Adrenal gland (tissue), 12 donors: Measurements from ENCODE around the gene SLC48A1. TPM values are rescaled to one million over a fixed set of nuclear protein-coding genes. Genes with fewer than 3 reads are reported as not detected.

Experiments used
- DNase-seq, 7 donors: peaks; one replicate each; pipeline ENCODE4 v3.0.0-alpha.2; 2019 to 2020
- H3K27ac ChIP-seq, 5 donors: fragments of 200-600 bp; sonication (generic) in 4 of 5; 1 replicate in 3 of 5; 2 replicates in 2 of 5; pipeline versions ENCODE4 v1.5.1 to v1.8.0; 2016 to 2020; ENCODE audit warnings: mild to moderate bottlenecking in 1 of 5
- H3K27me3 ChIP-seq: fragments of 200-600 bp; 2 replicates; pipeline ENCODE4 v1.8.0; 2021
- H3K36me3 ChIP-seq, 2 donors: fragments of 200-600 bp; replicated peaks in 1 of 2; 1 replicate in 1 of 2; 2 replicates in 1 of 2; pipeline versions ENCODE4 v1.5.1 to v1.8.0; 2018 to 2022
- H3K4me1 ChIP-seq, 2 donors: fragments of 200-600 bp; replicated peaks in 1 of 2; 1 replicate in 1 of 2; 2 replicates in 1 of 2; pipeline versions ENCODE4 v1.5.1 to v1.8.0; 2018 to 2021
- H3K4me3 ChIP-seq, 4 donors: fragments of 200-600 bp; sonication (generic) in 3 of 4; one replicate each; pipeline ENCODE4 v1.5.1; 2016 to 2018
- H3K9me3 ChIP-seq, 3 donors: fragments of 200-600 bp; sonication (generic) in 1 of 3; replicated peaks in 1 of 3; 1 replicate in 2 of 3; 2 replicates in 1 of 3; pipeline versions ENCODE4 v1.5.1 to v1.8.0; 2016 to 2021
- POLR2A ChIP-seq, 2 donors: fragments of 450-650 bp; IDR thresholded peaks; one replicate each; pipeline ENCODE4 v1.6.1; 2017; ENCODE audit warnings: antibody characterized with exemption in 2 of 2, mild to moderate bottlenecking in 2 of 2, moderate library complexity in 1 of 2
- WGBS, 4 donors: extraction: QIAGEN DNeasy Blood & Tissue Kit in 2 of 4; methylation state at CpG; one replicate each; pipeline versions ENCODE4 v1.1.5 to v1.1.7; 2013 to 2017; 5-methylcytosine and 5-hydroxymethylcytosine counted together
- intact Hi-C, 2 donors: fragments of 100-400 bp; cut with DNase I; formaldehyde crosslinking; loops; one replicate each; pipeline versions ENCODE4 v1.14.1 to v1.15.0; 2022 to 2023
- polyA plus RNA-seq, 3 donors: library from polyadenylated mRNA; stranded (reverse); fragments of 200-250 nt in 2 of 3; fragments of 350-450 nt in 1 of 3; fragmentation: Illumina TruSeq in 1 of 3; extraction: RNeasy Lipid Tissue Mini Kit (QIAGEN cat#74804) in 1 of 3; gene quantifications; one replicate each; pipeline ENCODE4 v1.2.3, GENCODE V29; 2013 to 2014
- total RNA-seq, 9 donors: library from RNA; depleted of rRNA in 4 of 9; stranded (reverse); fragments of >200 nt in 4 of 9; fragments of 120-200 nt in 1 of 9; fragmentation: NEBNext Ultra II Directional in 1 of 9; extraction: Animal tissue kit (Norgen Biotek cat#: 25700) in 1 of 9; gene quantifications; one replicate each; pipeline versions ENCODE4 v1.1.0 to v1.2.4, GENCODE V29; 2013 to 2023
- TF ChIP-seq, protein P1 (sequence below), 6 experiments: fragments of 450-650 bp in 4 of 6; fragments of 200-600 bp in 2 of 6; sonication (generic) in 1 of 6; IDR thresholded peaks; 1 replicate in 5 of 6; 2 replicates in 1 of 6; pipeline versions ENCODE4 v1.5.1 to v1.8.0; 2016 to 2021; ENCODE audit warnings: antibody characterized with exemption in 6 of 6, mild to moderate bottlenecking in 2 of 6, moderate library complexity in 1 of 6
- donor health status: healthy with polysubstance abuse.
- donor health status: Bipolar disorder and iron deficiency.
- donor health status: DM: yes; HTN: yes; CAD: no.
- donor health status: DM: no; HTN: no; CAD: no.
- donor health status: DM: no; HTN: no; CAD: no.
- donor health status: DM: yes; HTN: yes; CAD: no.

Gene SLC48A1
- total and polyA plus RNA-seq, 12 donors, result 8.5 to 91.9 (median 57.5) TPM

- Histone ChIP-seq H3K27ac (peak overlapping the region in 1 of 5 donors; percentile 16), H3K36me3 (peaks cover 0 to 98% of the 10 kb centered on the region in 2 donors), H3K27me3 (no peaks in the 10 kb centered on the region), H3K4me1 (peaks cover 11 to 19% of the 10 kb centered on the region in 2 donors), H3K4me3 (no peak overlapping the region), H3K9me3 (no peaks in the 10 kb centered on the region)
- no peak for TF ChIP-seq POLR2A (IDR thresholded peaks at IDR 0.05)
- TF ChIP-seq, protein P1, sequence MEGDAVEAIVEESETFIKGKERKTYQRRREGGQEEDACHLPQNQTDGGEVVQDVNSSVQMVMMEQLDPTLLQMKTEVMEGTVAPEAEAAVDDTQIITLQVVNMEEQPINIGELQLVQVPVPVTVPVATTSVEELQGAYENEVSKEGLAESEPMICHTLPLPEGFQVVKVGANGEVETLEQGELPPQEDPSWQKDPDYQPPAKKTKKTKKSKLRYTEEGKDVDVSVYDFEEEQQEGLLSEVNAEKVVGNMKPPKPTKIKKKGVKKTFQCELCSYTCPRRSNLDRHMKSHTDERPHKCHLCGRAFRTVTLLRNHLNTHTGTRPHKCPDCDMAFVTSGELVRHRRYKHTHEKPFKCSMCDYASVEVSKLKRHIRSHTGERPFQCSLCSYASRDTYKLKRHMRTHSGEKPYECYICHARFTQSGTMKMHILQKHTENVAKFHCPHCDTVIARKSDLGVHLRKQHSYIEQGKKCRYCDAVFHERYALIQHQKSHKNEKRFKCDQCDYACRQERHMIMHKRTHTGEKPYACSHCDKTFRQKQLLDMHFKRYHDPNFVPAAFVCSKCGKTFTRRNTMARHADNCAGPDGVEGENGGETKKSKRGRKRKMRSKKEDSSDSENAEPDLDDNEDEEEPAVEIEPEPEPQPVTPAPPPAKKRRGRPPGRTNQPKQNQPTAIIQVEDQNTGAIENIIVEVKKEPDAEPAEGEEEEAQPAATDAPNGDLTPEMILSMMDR (IDR thresholded peaks at IDR 0.05), result no peak
- 88 to 93% (median 90%) methylated on average over 11 to 22 of the region's 22 CpGs for WGBS, 4 donors
- intact Hi-C loops, result no loop called here
- no peak for DNase-seq
These were observed 16.9 kb downstream of the SLC48A1 start for GRCh38 chr12:47789712-47790489.

DNA sequence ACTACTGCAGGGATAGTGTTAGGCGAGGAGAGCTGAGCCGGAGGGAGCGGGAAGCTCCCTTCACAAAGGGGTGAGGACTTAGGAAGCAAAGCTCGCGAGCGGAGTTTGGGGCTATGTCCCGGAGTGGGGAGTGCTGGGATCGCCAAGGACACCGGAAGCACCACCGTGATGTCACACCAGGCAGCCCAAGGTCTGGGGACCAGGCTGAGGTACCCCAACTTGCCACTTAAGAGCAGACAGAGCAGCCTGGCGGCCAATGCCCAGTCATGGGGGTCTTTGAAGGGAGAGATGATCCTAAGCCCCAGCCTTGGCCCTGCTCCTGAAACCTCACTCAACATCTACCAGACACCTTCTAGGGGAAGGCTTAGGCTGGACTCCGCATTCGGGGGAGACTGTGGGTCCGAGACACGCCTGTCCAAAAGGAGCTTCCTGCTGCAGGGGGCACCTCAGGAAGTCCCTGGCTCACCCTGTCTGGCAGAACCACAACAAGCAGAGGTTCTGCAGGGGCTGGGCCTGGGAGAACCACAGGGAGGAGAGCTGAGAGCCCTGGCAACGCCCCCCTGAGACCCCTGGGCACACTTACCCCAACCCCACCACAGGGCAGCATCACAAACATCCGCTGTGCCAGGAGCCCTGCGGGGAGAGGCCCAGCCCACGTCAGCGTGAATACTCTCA, 17.8 kb downstream of the SLC48A1 start:
- intact Hi-C loops, result no loop called here
- 89 to 93% (median 91%) methylated on average over 16 to 20 of the region's 20 CpGs for WGBS, 4 donors
- Histone ChIP-seq H3K36me3 (peaks cover 0 to 98% of the 10 kb centered on the region in 2 donors), H3K27me3 (no peaks in the 10 kb centered on the region), H3K9me3 (no peaks in the 10 kb centered on the region), H3K4me3 (no peak overlapping the region), H3K4me1 (peaks cover 11 to 18% of the 10 kb centered on the region in 2 donors), H3K27ac (peak overlapping the region in 2 of 5 donors; percentile 3)
- DNase-seq, result no peak
- no peak for TF ChIP-seq POLR2A (IDR thresholded peaks at IDR 0.05)
- TF ChIP-seq, protein P1 (IDR thresholded peaks at IDR 0.05), result no peak

DNA sequence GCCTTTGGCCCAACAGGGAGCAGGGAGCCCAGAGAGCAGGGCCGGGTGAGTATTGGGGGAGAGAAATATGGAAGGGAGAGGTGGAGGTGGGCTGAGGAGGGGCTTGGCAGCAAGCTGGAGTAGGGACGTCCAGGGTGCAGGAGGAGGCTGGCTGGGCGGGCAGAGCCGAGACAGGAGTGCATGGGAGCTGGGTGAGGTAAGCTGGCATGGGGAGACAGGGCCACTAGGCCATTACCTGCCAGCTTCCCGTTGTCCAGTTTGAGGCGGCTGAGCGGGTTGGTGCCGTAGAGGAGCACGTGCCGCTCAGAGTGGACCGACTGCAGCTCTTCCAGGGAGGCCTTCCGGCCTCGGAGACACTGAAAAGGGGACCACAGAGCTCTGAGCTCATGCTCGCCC, 18.3 kb downstream of the SLC48A1 start:
- WGBS, 4 donors, result 88 to 92% (median 89%) methylated on average over 14 of the region's 14 CpGs
- Histone ChIP-seq H3K4me1 (peaks cover 7 to 13% of the 10 kb centered on the region in 2 donors), H3K4me3 (no peak overlapping the region), H3K9me3 (no peaks in the 10 kb centered on the region), H3K27ac (peak overlapping the region in 2 of 5 donors; percentile 3), H3K27me3 (no peaks in the 10 kb centered on the region), H3K36me3 (peaks cover 0 to 98% of the 10 kb centered on the region in 2 donors)
- intact Hi-C loops, result no loop called here
- TF ChIP-seq POLR2A (IDR thresholded peaks at IDR 0.05), result no peak
- TF ChIP-seq, protein P1 (IDR thresholded peaks at IDR 0.05), result no peak
- no peak for DNase-seq

GRCh38 chr12:47791874-47792273, 18.8 kb downstream of the SLC48A1 start:
- H3K36me3 ChIP-seq, result peaks cover 0 to 98% of the 10 kb centered on the region in 2 donors
- TF ChIP-seq, protein P1 (IDR thresholded peaks at IDR 0.05), result no peak
- no peak for TF ChIP-seq POLR2A (IDR thresholded peaks at IDR 0.05)
- no peak overlapping the region for H3K4me3 ChIP-seq
- peaks cover 2 to 8% of the 10 kb centered on the region in 2 donors for H3K4me1 ChIP-seq
- DNase-seq, result no peak
- no peaks in the 10 kb centered on the region for H3K27me3 ChIP-seq
- peak overlapping the region in 1 of 5 donors; percentile 3 for H3K27ac ChIP-seq
- H3K9me3 ChIP-seq, result no peaks in the 10 kb centered on the region
- WGBS, 4 donors, result 89 to 93% (median 90%) methylated on average over 3 to 16 of the region's 16 CpGs
- intact Hi-C loops, result no loop called here
